HepG2 (cell line): ENCODE data around the gene SMIM41. TPM values are rescaled to one million over a fixed set of nuclear protein-coding genes. Genes with fewer than 3 reads are reported as not detected.

Source experiments
- HNRNPL ChIP-seq: fragments of 200-400 bp; formaldehyde crosslinking; IDR thresholded peaks from 2 replicates; pipeline ENCODE4 v1.6.1; 2017; ENCODE audit warnings: mild to moderate bottlenecking, low read depth, low read length
- MBD4 ChIP-seq: IDR thresholded peaks from 2 replicates; pipeline ENCODE4 v1.6.1; 2012; ENCODE audit warnings: low read length, inconsistent platforms, borderline replicate concordance
- NONO ChIP-seq, 2 experiments: fragments of 450-650 bp in 1 of 2; sonication (generic) in 1 of 2; formaldehyde crosslinking in 1 of 2; IDR thresholded peaks in 1 of 2; conservative IDR thresholded peaks in 1 of 2; 2 replicates each; pipeline versions ENCODE4 v1.6.1 to v1.8.0; 2017 to 2022; ENCODE audit warnings: mild to moderate bottlenecking in 1 of 2, missing genetic modification reagents in 1 of 2, moderate library complexity in 1 of 2
- NR1H2 ChIP-seq: sonication (generic); formaldehyde crosslinking; IDR thresholded peaks from 2 replicates; pipeline ENCODE4 v1.8.1; 2022; ENCODE audit warnings: low read depth, missing genetic modification reagents, borderline replicate concordance
- SALL1 ChIP-seq: sonication (generic); formaldehyde crosslinking; IDR thresholded peaks from 2 replicates; pipeline ENCODE4 v1.8.0; 2022; ENCODE audit warnings: mild to moderate bottlenecking, missing genetic modification reagents
- SMC3 ChIP-seq: IDR thresholded peaks from 2 replicates; pipeline ENCODE4 v1.6.1; 2011; ENCODE audit warnings: low read length, improper control_type of control experiment
- XRCC5 ChIP-seq: fragments of 200-400 bp; formaldehyde crosslinking; optimal IDR thresholded peaks from 2 replicates; pipeline ENCODE3; 2017; ENCODE audit warnings: mild to moderate bottlenecking, low read length
- ZNF264 ChIP-seq: sonication (generic); formaldehyde crosslinking; IDR thresholded peaks from 2 replicates; pipeline ENCODE4 v1.4.0; 2020; ENCODE audit warnings: missing genetic modification reagents
- ZNF460 ChIP-seq: sonication (generic); formaldehyde crosslinking; IDR thresholded peaks from 2 replicates; pipeline ENCODE4 v1.5.1; 2020; ENCODE audit warnings: missing genetic modification reagents, mild to moderate bottlenecking, borderline replicate concordance
- ZNF674 ChIP-seq: sonication (generic); formaldehyde crosslinking; IDR thresholded peaks from 2 replicates; pipeline ENCODE4 v1.5.0; 2020; ENCODE audit warnings: low read depth, mild to moderate bottlenecking, missing genetic modification reagents
- ZNF687 ChIP-seq: sonication (generic); formaldehyde crosslinking; IDR thresholded peaks from 2 replicates; pipeline ENCODE4 v1.5.1; 2020; ENCODE audit warnings: mild to moderate bottlenecking, missing genetic modification reagents, moderate library complexity
- ZXDC ChIP-seq: sonication (generic); formaldehyde crosslinking; IDR thresholded peaks from 2 replicates; pipeline ENCODE4 v1.5.0; 2020; ENCODE audit warnings: mild to moderate bottlenecking, missing genetic modification reagents
- polyA plus RNA-seq, 8 experiments: library from polyadenylated mRNA; depleted of rRNA in 3 of 8; stranded (reverse) in 7 of 8; unstranded in 1 of 8; fragments of >200 nt; fragmentation: Illumina TruSeq in 4 of 8; extraction: Trizol in 4 of 8; gene quantifications; 2 replicates each; pipeline versions ENCODE4 v1.2.1 to v1.2.3, GENCODE V29; 2011 to 2016; ENCODE audit warnings: low read depth in 4 of 8, missing spikeins in 1 of 8, mixed read lengths in 1 of 8; ENCODE audit not compliant: insufficient read depth in 1 of 8
- total RNA-seq, 5 experiments: library from RNA; depleted of rRNA; stranded (reverse); fragments of >200 nt; fragmentation: Illumina TruSeq; extraction: Trizol; gene quantifications; 2 replicates each; pipeline ENCODE4 v1.2.3, GENCODE V29; 2016; ENCODE audit warnings: low read depth in 1 of 5
- TF ChIP-seq, protein P1 (sequence below): sonication (generic); formaldehyde crosslinking; conservative IDR thresholded peaks from 2 replicates; pipeline ENCODE4 v1.4.0; 2020; ENCODE audit warnings: missing genetic modification reagents
- TF ChIP-seq, protein P2 (sequence below): IDR thresholded peaks from 2 replicates; pipeline ENCODE4 v1.6.1; 2018; ENCODE audit warnings: missing genetic modification reagents
- TF ChIP-seq, protein P3 (sequence below), 2 experiments: sonication (generic) in 1 of 2; formaldehyde crosslinking in 1 of 2; IDR thresholded peaks; 2 replicates each; pipeline versions ENCODE4 v1.5.1 to v1.6.1; 2011 to 2020; ENCODE audit warnings: borderline replicate concordance in 1 of 2, low read depth in 1 of 2, low read length in 1 of 2, mild to moderate bottlenecking in 1 of 2, missing genetic modification reagents in 1 of 2, moderate library complexity in 1 of 2

SMIM41 gene
- total and polyA plus RNA-seq, 2 of the 13 experiments (the other 11 are each of a cell fraction or from before 2014, with no cell fraction given): not detected

DNA sequence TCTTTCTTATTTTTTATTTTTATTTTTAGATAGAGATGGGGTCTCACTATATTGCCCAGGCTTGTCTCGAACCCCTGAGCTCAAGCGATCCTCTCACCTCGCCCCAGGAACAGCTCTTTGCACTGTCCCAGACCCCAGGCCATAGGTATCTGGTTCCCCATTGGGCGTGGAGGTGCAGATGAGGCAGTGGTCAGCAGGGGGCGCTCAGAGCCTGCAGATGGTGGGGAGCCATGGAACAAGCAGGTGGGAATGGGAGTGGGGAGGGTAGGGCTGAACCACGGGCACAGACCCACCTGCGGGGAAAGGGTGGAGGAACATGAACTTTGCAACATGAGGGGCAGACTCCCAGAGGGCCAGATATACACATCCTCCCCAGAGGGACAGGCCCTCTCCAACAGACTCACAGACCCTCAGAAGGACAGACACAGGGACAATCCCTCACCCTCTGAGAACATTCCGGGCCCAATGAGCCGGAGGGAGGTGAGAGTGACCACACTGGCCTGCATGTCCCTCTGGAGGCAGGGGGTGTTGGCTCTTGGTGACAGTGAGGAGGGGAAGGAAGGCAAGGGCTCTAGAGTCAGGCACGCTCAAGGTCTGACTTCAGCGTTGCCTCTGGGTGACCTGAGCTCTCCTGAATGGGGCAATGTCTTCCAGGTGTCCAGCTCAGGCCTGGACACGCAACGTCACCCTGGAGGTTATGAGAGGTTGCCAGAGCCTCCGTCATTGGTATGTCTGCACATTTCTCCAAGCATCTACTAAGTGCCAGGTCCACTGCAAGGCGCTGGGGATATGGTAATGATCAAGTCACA, 77.5 kb downstream of the SMIM41 start (continued):
- TF ChIP-seq, protein P1, sequence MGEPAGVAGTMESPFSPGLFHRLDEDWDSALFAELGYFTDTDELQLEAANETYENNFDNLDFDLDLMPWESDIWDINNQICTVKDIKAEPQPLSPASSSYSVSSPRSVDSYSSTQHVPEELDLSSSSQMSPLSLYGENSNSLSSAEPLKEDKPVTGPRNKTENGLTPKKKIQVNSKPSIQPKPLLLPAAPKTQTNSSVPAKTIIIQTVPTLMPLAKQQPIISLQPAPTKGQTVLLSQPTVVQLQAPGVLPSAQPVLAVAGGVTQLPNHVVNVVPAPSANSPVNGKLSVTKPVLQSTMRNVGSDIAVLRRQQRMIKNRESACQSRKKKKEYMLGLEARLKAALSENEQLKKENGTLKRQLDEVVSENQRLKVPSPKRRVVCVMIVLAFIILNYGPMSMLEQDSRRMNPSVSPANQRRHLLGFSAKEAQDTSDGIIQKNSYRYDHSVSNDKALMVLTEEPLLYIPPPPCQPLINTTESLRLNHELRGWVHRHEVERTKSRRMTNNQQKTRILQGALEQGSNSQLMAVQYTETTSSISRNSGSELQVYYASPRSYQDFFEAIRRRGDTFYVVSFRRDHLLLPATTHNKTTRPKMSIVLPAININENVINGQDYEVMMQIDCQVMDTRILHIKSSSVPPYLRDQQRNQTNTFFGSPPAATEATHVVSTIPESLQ (CRISPR knock-in tag): no peak
- TF ChIP-seq ZNF687 (0 out of 2 replicates have a peak, but pooled peaks have one; percentile 15), ZXDC (CRISPR knock-in tag) (no peak), SALL1 (CRISPR knock-in tag) (no peak), ZNF264 (CRISPR knock-in tag) (no peak), ZNF674 (CRISPR knock-in tag) (no peak), SMC3 (peak; percentile 57), XRCC5 (peak; percentile 64), NONO (IDR thresholded peaks at IDR 0.05) (no peak), NONO (CRISPR knock-in tag; conservative IDR thresholded peaks at IDR 0.05) (0 out of 2 replicates have a peak, but pooled peaks have one; percentile 29), HNRNPL (no peak), ZNF460 (CRISPR knock-in tag) (no peak), MBD4 (no peak), NR1H2 (CRISPR knock-in tag) (no peak)
- TF ChIP-seq, protein P2, sequence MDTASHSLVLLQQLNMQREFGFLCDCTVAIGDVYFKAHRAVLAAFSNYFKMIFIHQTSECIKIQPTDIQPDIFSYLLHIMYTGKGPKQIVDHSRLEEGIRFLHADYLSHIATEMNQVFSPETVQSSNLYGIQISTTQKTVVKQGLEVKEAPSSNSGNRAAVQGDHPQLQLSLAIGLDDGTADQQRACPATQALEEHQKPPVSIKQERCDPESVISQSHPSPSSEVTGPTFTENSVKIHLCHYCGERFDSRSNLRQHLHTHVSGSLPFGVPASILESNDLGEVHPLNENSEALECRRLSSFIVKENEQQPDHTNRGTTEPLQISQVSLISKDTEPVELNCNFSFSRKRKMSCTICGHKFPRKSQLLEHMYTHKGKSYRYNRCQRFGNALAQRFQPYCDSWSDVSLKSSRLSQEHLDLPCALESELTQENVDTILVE: no peak
- TF ChIP-seq, protein P3, sequence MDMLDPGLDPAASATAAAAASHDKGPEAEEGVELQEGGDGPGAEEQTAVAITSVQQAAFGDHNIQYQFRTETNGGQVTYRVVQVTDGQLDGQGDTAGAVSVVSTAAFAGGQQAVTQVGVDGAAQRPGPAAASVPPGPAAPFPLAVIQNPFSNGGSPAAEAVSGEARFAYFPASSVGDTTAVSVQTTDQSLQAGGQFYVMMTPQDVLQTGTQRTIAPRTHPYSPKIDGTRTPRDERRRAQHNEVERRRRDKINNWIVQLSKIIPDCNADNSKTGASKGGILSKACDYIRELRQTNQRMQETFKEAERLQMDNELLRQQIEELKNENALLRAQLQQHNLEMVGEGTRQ (IDR thresholded peaks at IDR 0.05; ENCODE audit: low read depth, low read length): no peak
- TF ChIP-seq, protein P3 (CRISPR knock-in tag; IDR thresholded peaks at IDR 0.05; ENCODE audit: borderline replicate concordance): no peak
